Caco-2 (cell line): Measurements from ENCODE around the gene TBL1X. TPM values are rescaled to one million over a fixed set of nuclear protein-coding genes. Genes with fewer than 3 reads are reported as not detected.

Source experiments
- BruUV-seq: library from RNA; stranded (reverse); fragments of 400-500 nt; replicated peaks from 2 replicates; lab custom pipeline; 2021; lab: Mats Ljungman, UMichigan
- CTCF ChIA-PET: fragments of 300-600 bp; sonication (Branson Sonifier 250); formaldehyde crosslinking; loops from one replicate; lab custom pipeline; 2022; ENCODE audit warnings: antibody characterized with exemption; lab: Charles Lee
- POLR2A ChIA-PET: fragments of 300-600 bp; sonication (Branson Sonifier 250); formaldehyde crosslinking; loops from one replicate; lab custom pipeline; 2022; ENCODE audit warnings: antibody characterized with exemption; lab: Charles Lee
- DNase-seq, 2 experiments: peaks; one replicate each; pipeline versions ENCODE4 v3.0.0 to v3.0.0-alpha.2; 2020 to 2022
- H3K27me3 ChIP-seq: replicated peaks from 2 replicates; pipeline ENCODE4 v1.6.0; 2011; ENCODE audit warnings: low read length; ENCODE audit not compliant: control insufficient read depth, insufficient read depth
- H3K36me3 ChIP-seq: 2 replicates; pipeline ENCODE4 v1.5.1; 2011; ENCODE audit warnings: low read length; ENCODE audit not compliant: control insufficient read depth, insufficient read depth
- H3K4me1 ChIP-seq: fragments of 250-450 bp; sonication (Bioruptor Pico); 2 replicates; pipeline ENCODE4 v1.5.1; 2020; ENCODE audit warnings: mild to moderate bottlenecking
- H3K4me3 ChIP-seq: 2 replicates; pipeline ENCODE4 v1.5.1; 2011; ENCODE audit warnings: low read depth, mild to moderate bottlenecking, control low read depth, low read length
- H3K9me3 ChIP-seq: fragments of 250-450 bp; sonication (Bioruptor Pico); 2 replicates; pipeline ENCODE4 v1.5.1; 2020; ENCODE audit warnings: mild to moderate bottlenecking, moderate library complexity
- H3K27ac Mint-ChIP-seq: one replicate; pipeline ENCODE4 v1.8.0; 2022; ENCODE audit warnings: mixed read lengths; ENCODE audit not compliant: unreplicated experiment
- H3K27me3 Mint-ChIP-seq: one replicate; pipeline ENCODE4 v1.8.0; 2022; ENCODE audit warnings: mixed read lengths; ENCODE audit not compliant: insufficient read depth, unreplicated experiment
- H3K36me3 Mint-ChIP-seq: one replicate; pipeline ENCODE4 v1.8.0; 2022; ENCODE audit warnings: mild to moderate bottlenecking, mixed read lengths; ENCODE audit not compliant: insufficient read depth, unreplicated experiment
- H3K4me1 Mint-ChIP-seq: one replicate; pipeline ENCODE4 v1.8.0; 2022; ENCODE audit warnings: low read depth, mixed read lengths; ENCODE audit not compliant: unreplicated experiment
- H3K4me3 Mint-ChIP-seq: one replicate; pipeline ENCODE4 v1.8.0; 2022; ENCODE audit warnings: mild to moderate bottlenecking, moderate library complexity, mixed read lengths; ENCODE audit not compliant: unreplicated experiment
- H3K9me3 Mint-ChIP-seq: one replicate; pipeline ENCODE4 v1.8.0; 2022; ENCODE audit warnings: mixed read lengths; ENCODE audit not compliant: unreplicated experiment
- intact Hi-C: fragments of 100-400 bp; cut with micrococcal nuclease; formaldehyde crosslinking; loops from one replicate; pipeline ENCODE4 v1.10.0; 2022; ENCODE audit not compliant: unreplicated experiment
- total RNA-seq: library from RNA; stranded (reverse); gene quantifications from 2 replicates; pipeline ENCODE4 v1.2.3, GENCODE V29; 2022
- TF ChIP-seq, protein P1 (sequence below), 2 experiments: fragments of 200-600 bp in 1 of 2; IDR thresholded peaks; 1 replicate in 1 of 2; 2 replicates in 1 of 2; pipeline versions ENCODE4 v1.5.1 to v1.8.0; 2011 to 2022; ENCODE audit warnings: antibody characterized with exemption in 1 of 2, control low read depth in 1 of 2, inconsistent platforms in 1 of 2, low read depth in 1 of 2, low read length in 1 of 2, mild to moderate bottlenecking in 1 of 2, moderate library complexity in 1 of 2; ENCODE audit not compliant: insufficient read depth in 1 of 2, severe bottlenecking in 1 of 2, unreplicated experiment in 1 of 2

Gene TBL1X
- total RNA-seq, 1 experiment from 2014 or later = 84.2 TPM

GRCh38 chrX:9598344-9598743 lies 133.5 kb downstream of the TBL1X start:
- Mint-ChIP-seq H3K4me1 (no peaks in the 10 kb centered on the region), H3K4me3 (no peak overlapping the region), H3K36me3 (peaks cover 6% of the 10 kb centered on the region), H3K9me3 (no peaks in the 10 kb centered on the region), H3K27ac (no peak overlapping the region), H3K27me3 (no peaks in the 10 kb centered on the region)
- ChIA-PET CTCF (no interaction called here), POLR2A (no interaction called here)
- H3K4me3 ChIP-seq = no peak overlapping the region
- TF ChIP-seq, protein P1, sequence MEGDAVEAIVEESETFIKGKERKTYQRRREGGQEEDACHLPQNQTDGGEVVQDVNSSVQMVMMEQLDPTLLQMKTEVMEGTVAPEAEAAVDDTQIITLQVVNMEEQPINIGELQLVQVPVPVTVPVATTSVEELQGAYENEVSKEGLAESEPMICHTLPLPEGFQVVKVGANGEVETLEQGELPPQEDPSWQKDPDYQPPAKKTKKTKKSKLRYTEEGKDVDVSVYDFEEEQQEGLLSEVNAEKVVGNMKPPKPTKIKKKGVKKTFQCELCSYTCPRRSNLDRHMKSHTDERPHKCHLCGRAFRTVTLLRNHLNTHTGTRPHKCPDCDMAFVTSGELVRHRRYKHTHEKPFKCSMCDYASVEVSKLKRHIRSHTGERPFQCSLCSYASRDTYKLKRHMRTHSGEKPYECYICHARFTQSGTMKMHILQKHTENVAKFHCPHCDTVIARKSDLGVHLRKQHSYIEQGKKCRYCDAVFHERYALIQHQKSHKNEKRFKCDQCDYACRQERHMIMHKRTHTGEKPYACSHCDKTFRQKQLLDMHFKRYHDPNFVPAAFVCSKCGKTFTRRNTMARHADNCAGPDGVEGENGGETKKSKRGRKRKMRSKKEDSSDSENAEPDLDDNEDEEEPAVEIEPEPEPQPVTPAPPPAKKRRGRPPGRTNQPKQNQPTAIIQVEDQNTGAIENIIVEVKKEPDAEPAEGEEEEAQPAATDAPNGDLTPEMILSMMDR (IDR thresholded peaks at IDR 0.05; ENCODE audit: insufficient read depth in 1 of 2, low read depth in 1 of 2, low read length in 1 of 2, severe bottlenecking in 1 of 2, unreplicated experiment in 1 of 2) = no peak
- intact Hi-C loops = no loop called here
- H3K4me1 ChIP-seq = no peaks in the 10 kb centered on the region
- no peaks in the 10 kb centered on the region for H3K27me3 ChIP-seq
- H3K9me3 ChIP-seq = no peaks in the 10 kb centered on the region
- no TSS peak for BruUV-seq
- no peaks in the 10 kb centered on the region for H3K36me3 ChIP-seq
- no peak for DNase-seq

GRCh38 chrX:9604111-9604907 lies 139.5 kb downstream of the TBL1X start:
- Mint-ChIP-seq H3K4me1 (no peaks in the 10 kb centered on the region), H3K9me3 (no peaks in the 10 kb centered on the region), H3K4me3 (no peak overlapping the region), H3K36me3 (peaks cover 13% of the 10 kb centered on the region), H3K27me3 (no peaks in the 10 kb centered on the region), H3K27ac (no peak overlapping the region)
- Histone ChIP-seq H3K27me3 (no peaks in the 10 kb centered on the region), H3K9me3 (no peaks in the 10 kb centered on the region), H3K36me3 (no peaks in the 10 kb centered on the region), H3K4me3 (no peak overlapping the region), H3K4me1 (no peaks in the 10 kb centered on the region)
- intact Hi-C loops = no loop called here
- BruUV-seq = no TSS peak
- ChIA-PET CTCF (no interaction called here), POLR2A (no interaction called here)
- no peak for DNase-seq
- TF ChIP-seq, protein P1 (IDR thresholded peaks at IDR 0.05; ENCODE audit: insufficient read depth in 1 of 2, low read depth in 1 of 2, low read length in 1 of 2, severe bottlenecking in 1 of 2, unreplicated experiment in 1 of 2) = no peak

DNA sequence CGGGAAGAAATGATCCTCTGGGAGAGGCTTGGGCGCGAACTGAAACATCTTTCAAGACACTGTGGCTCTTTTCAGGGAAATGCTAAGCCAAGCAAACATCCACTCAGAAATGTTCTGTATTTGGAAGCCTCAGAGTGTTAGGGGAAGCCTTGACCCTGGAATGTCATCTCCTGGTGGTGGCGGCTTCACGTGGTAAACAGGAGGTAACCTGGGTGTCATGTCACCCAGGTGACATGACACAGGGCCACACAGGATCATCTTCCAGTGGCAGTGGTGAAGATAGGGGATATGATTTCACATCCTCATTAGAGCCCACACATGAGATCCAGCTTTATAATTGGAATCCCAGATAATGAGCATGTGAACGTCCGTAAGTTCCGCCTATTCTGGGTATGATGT lies 140.0 kb downstream of the TBL1X start:
- CTCF ChIA-PET = no interaction called here
- no peak overlapping the region for H3K27ac Mint-ChIP-seq
- no peaks in the 10 kb centered on the region for H3K4me1 ChIP-seq
- no peaks in the 10 kb centered on the region for H3K9me3 Mint-ChIP-seq
- no peak overlapping the region for H3K4me3 ChIP-seq
- no peaks in the 10 kb centered on the region for H3K36me3 ChIP-seq
- BruUV-seq = no TSS peak
- no peak overlapping the region for H3K4me3 Mint-ChIP-seq
- TF ChIP-seq, protein P1 (IDR thresholded peaks at IDR 0.05; ENCODE audit: insufficient read depth in 1 of 2, low read depth in 1 of 2, low read length in 1 of 2, severe bottlenecking in 1 of 2, unreplicated experiment in 1 of 2) = no peak
- H3K4me1 Mint-ChIP-seq = no peaks in the 10 kb centered on the region
- no peak for DNase-seq
- no peaks in the 10 kb centered on the region for H3K27me3 Mint-ChIP-seq
- intact Hi-C loops = no loop called here
- no peaks in the 10 kb centered on the region for H3K9me3 ChIP-seq
- H3K36me3 Mint-ChIP-seq = peaks cover 15% of the 10 kb centered on the region
- POLR2A ChIA-PET = no interaction called here
- H3K27me3 ChIP-seq = no peaks in the 10 kb centered on the region
